A549 (cell line): ENCODE results near the gene MYRIP. TPM values are rescaled to one million over a fixed set of nuclear protein-coding genes. Genes with fewer than 3 reads are reported as not detected.
A peak's percentile ranks its signal among the peaks of the same experiment; 100 is the strongest.

ENCODE experiments used
- ATAC-seq, 2 experiments: fragments of 200-7000 bp in 1 of 2; fragments of >200 bp in 1 of 2; cut with Nextera tagmentation in 1 of 2; cut with Tn5 transposase in 1 of 2; 3 replicates each; pipeline versions ENCODE4 v1.8.0 to v1.9.1; 2018 to 2020; ENCODE audit warnings: mild to moderate bottlenecking in 1 of 2, moderate library complexity in 1 of 2
- CTCF ChIA-PET: fragments of 300-600 bp; sonication (Branson Sonifier 250); formaldehyde crosslinking; extraction: SDS; loops from one replicate; lab custom pipeline; 2021; ENCODE audit warnings: antibody characterized with exemption, inconsistent platforms; lab: Yijun Ruan, JAX
- POLR2A ChIA-PET: fragments of 350-600 bp; formaldehyde crosslinking; extraction: SDS; loops from one replicate; lab custom pipeline; 2021; ENCODE audit warnings: antibody characterized with exemption, inconsistent platforms; lab: Yijun Ruan, JAX
- DNase-seq, 2 experiments: peaks; one replicate each; pipeline versions ENCODE4 v3.0.0 to v3.0.0-alpha.2; 2011 to 2016; ENCODE audit warnings: low read depth in 1 of 2, low spot score in 1 of 2
- FAIRE-seq: peaks from 2 replicates; lab custom pipeline; 2011; peaks lifted over from hg19 to GRCh38; lab: Jason Lieb, UNC
- H3K27ac ChIP-seq, 2 experiments: fragments of >200 bp; sonication (Bioruptor Twin); formaldehyde crosslinking; 3 replicates each; pipeline ENCODE4 v1.5.1; 2016 to 2017
- H3K4me1 ChIP-seq: fragments of >200 bp; sonication (Bioruptor Twin); formaldehyde crosslinking; 3 replicates; pipeline ENCODE4 v1.6.1; 2016
- H3K4me2 ChIP-seq: fragments of >200 bp; sonication (Bioruptor Twin); formaldehyde crosslinking; 3 replicates; pipeline ENCODE4 v1.6.1; 2016
- H3K4me3 ChIP-seq: fragments of >200 bp; sonication (Bioruptor Twin); formaldehyde crosslinking; 3 replicates; pipeline ENCODE4 v1.5.1; 2016
- H3K9me3 ChIP-seq: fragments of >200 bp; sonication (Bioruptor Twin); formaldehyde crosslinking; 3 replicates; pipeline ENCODE4 v1.6.1; 2016
- CBX2 ChIP-seq: fragments of 200-600 bp; sonication (generic); IDR thresholded peaks from 2 replicates; pipeline ENCODE4 v1.6.1; 2016; ENCODE audit warnings: low read depth, mild to moderate bottlenecking, borderline replicate concordance
- CBX8 ChIP-seq: fragments of 200-600 bp; sonication (generic); IDR thresholded peaks from 2 replicates; pipeline ENCODE4 v1.6.1; 2016
- EHMT2 ChIP-seq: fragments of 200-600 bp; sonication (generic); IDR thresholded peaks from 2 replicates; pipeline ENCODE4 v1.6.1; 2016; ENCODE audit warnings: antibody characterized with exemption, low read depth, mild to moderate bottlenecking, moderate library complexity
- ESRRA ChIP-seq: fragments of 150-350 bp; IDR thresholded peaks from 2 replicates; pipeline ENCODE4 v1.6.1; 2014; ENCODE audit warnings: mild to moderate bottlenecking, low read length, borderline replicate concordance
- FOSB ChIP-seq: fragments of 250-450 bp; sonication (Bioruptor Pico); IDR thresholded peaks from 2 replicates; pipeline ENCODE4 v1.5.0; 2020; ENCODE audit warnings: mild to moderate bottlenecking, moderate library complexity
- FOXS1 ChIP-seq: fragments of 250-450 bp; sonication (Bioruptor Pico); IDR thresholded peaks from 2 replicates; pipeline ENCODE4 v1.5.0; 2020; ENCODE audit warnings: mild to moderate bottlenecking, moderate library complexity
- HEYL ChIP-seq: fragments of 250-450 bp; sonication (Bioruptor Pico); IDR thresholded peaks from 2 replicates; pipeline ENCODE4 v1.8.0; 2021; ENCODE audit warnings: mild to moderate bottlenecking, moderate library complexity
- HOXA7 ChIP-seq: fragments of 250-450 bp; sonication (Bioruptor Pico); IDR thresholded peaks from 2 replicates; pipeline ENCODE4 v1.5.0; 2020; ENCODE audit warnings: mild to moderate bottlenecking, moderate library complexity
- HOXB13 ChIP-seq: fragments of 250-450 bp; sonication (Bioruptor Pico); IDR thresholded peaks from 2 replicates; pipeline ENCODE4 v1.5.0; 2020; ENCODE audit warnings: low read depth, mild to moderate bottlenecking, moderate library complexity
- MAFK ChIP-seq: fragments of 450-650 bp; IDR thresholded peaks from 2 replicates; pipeline ENCODE4 v1.6.1; 2014; ENCODE audit not compliant: partially characterized antibody
- MAZ ChIP-seq: fragments of 150-350 bp; IDR thresholded peaks from 2 replicates; pipeline ENCODE4 v1.6.1; 2014; ENCODE audit warnings: antibody characterized with exemption, low read depth, low read length, borderline replicate concordance
- MYC ChIP-seq: IDR thresholded peaks from 2 replicates; pipeline ENCODE4 v1.6.1; 2012; ENCODE audit warnings: mild to moderate bottlenecking, inconsistent platforms, low read length, improper control_type of control experiment, borderline replicate concordance
- NPAS2 ChIP-seq: fragments of 250-450 bp; sonication (Bioruptor Pico); IDR thresholded peaks from 2 replicates; pipeline ENCODE4 v1.8.0; 2022; ENCODE audit warnings: mild to moderate bottlenecking, moderate library complexity, borderline replicate concordance
- NR3C1 ChIP-seq: fragments of >200 bp; sonication (Bioruptor Twin); formaldehyde crosslinking; IDR thresholded peaks from 3 replicates; pipeline ENCODE4 v1.6.1; 2017
- POLR2A ChIP-seq: IDR thresholded peaks from 2 replicates; pipeline ENCODE4 v1.6.1; 2012; ENCODE audit warnings: mild to moderate bottlenecking, low read length
- RCOR1 ChIP-seq: fragments of 150-350 bp; IDR thresholded peaks from 2 replicates; pipeline ENCODE4 v1.6.1; 2014; ENCODE audit warnings: antibody characterized with exemption, low read length, low read depth
- RFX5 ChIP-seq: fragments of 450-650 bp; IDR thresholded peaks from 2 replicates; pipeline ENCODE4 v1.7.1; 2014; ENCODE audit warnings: antibody characterized with exemption, mild to moderate bottlenecking, moderate library complexity
- RNF2 ChIP-seq: fragments of 200-600 bp; sonication (generic); IDR thresholded peaks from 2 replicates; pipeline ENCODE4 v1.6.1; 2016; ENCODE audit warnings: low read depth, mild to moderate bottlenecking, antibody characterized with exemption, moderate library complexity, borderline replicate concordance
- SMC3 ChIP-seq: fragments of >200 bp; sonication (Bioruptor Twin); formaldehyde crosslinking; IDR thresholded peaks from 3 replicates; pipeline ENCODE4 v1.6.1; 2018; ENCODE audit warnings: inconsistent platforms
- TFCP2L1 ChIP-seq: fragments of 250-450 bp; sonication (Bioruptor Pico); IDR thresholded peaks from 2 replicates; pipeline ENCODE4 v1.5.0; 2021; ENCODE audit warnings: mild to moderate bottlenecking
- ZC3H11A ChIP-seq: fragments of 450-650 bp; IDR thresholded peaks from 2 replicates; pipeline ENCODE4 v1.6.1; 2014; ENCODE audit warnings: antibody characterized with exemption, mild to moderate bottlenecking
- ZNF302 ChIP-seq: fragments of 250-450 bp; sonication (Bioruptor Pico); IDR thresholded peaks from 2 replicates; pipeline ENCODE4 v1.9.0; 2021; ENCODE audit warnings: inconsistent platforms, mild to moderate bottlenecking, moderate library complexity
- ZSCAN20 ChIP-seq: fragments of 250-450 bp; sonication (Bioruptor Pico); IDR thresholded peaks from 2 replicates; pipeline ENCODE4 v1.8.0; 2022; ENCODE audit warnings: mild to moderate bottlenecking, moderate library complexity
- WGBS: methylation state at CpG from one replicate; pipeline ENCODE4 v1.1.6; 2017; ENCODE audit errors: missing lambda C conversion rate; 5-methylcytosine and 5-hydroxymethylcytosine counted together
- polyA plus RNA-seq, 4 experiments: library from polyadenylated mRNA; depleted of rRNA in 3 of 4; stranded (reverse); fragments of >200 nt; fragmentation: RNase III in 1 of 4; extraction: RNeasy Plus Mini Kit Qiagen cat#74134 plus additional on column Dnase treatment in 1 of 4; gene quantifications; 2 replicates in 3 of 4; 3 replicates in 1 of 4; pipeline ENCODE4 v1.2.3, GENCODE V29; 2011 to 2017
- TF ChIP-seq, protein P1 (sequence below): fragments of >200 bp; sonication (Bioruptor Twin); formaldehyde crosslinking; IDR thresholded peaks from 3 replicates; pipeline ENCODE4 v1.5.1; 2016
- TF ChIP-seq, protein P2 (sequence below): fragments of 250-450 bp; sonication (Bioruptor Pico); IDR thresholded peaks from 2 replicates; pipeline ENCODE4 v1.5.0; 2020; ENCODE audit warnings: low read depth, mild to moderate bottlenecking, moderate library complexity
- TF ChIP-seq, protein P3 (sequence below): fragments of 450-650 bp; IDR thresholded peaks from 2 replicates; pipeline ENCODE4 v1.6.1; 2014; ENCODE audit warnings: antibody characterized with exemption

MYRIP gene
- polyA plus RNA-seq, 2 of the 4 experiments (the other 2 are of a cell fraction): not detected

DNA sequence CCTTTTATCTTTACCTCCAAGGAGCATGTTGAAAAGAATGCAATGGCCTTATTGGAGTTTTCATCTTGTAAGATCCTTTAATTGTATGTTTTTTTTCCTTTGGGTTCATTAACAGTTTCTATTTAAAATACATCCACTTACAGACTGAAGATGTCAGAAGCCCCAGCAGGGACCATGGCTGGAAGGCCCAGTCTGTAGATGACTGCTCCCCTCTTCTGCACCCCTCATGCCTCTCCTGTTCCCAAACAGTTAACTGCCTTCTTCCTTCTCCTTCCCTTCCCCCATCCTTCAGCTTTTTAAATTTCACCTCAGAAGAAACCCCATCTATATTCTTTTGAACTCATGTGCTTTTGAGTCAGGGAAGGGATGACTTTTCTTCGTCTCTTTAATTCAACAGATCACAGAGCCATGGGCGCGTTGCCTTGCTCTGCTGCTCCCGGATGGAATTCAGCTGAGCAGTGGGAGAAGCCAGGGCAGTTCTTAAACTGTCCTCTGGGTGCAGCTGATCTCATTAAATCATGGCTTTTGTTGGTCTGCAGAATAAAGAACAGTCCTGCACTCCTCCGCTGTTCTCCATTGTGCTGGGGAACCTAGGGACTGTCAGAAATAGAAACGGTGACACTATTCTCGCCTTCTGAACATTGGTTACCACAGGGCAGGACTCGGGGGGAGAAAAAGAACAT is 428.6 kb downstream of the MYRIP start:
- Histone ChIP-seq H3K4me3 (no peak overlapping the region), H3K4me2 (no peak overlapping the region), H3K9me3 (no peaks in the 10 kb centered on the region), H3K4me1 (no peaks in the 10 kb centered on the region), H3K27ac (no peak overlapping the region)
- DNase-seq (peak; percentile 5 to 8), ATAC-seq (peak; percentile 89 to 90), FAIRE-seq (no peak)
- WGBS: 18% methylated on average over 8 of the region's 8 CpGs
- TF ChIP-seq HEYL (CRISPR knock-in tag) (no peak), RCOR1 (no peak), MAFK (no peak), FOSB (CRISPR knock-in tag) (no peak), MYC (no peak), RNF2 (no peak), NPAS2 (CRISPR knock-in tag) (no peak), SMC3 (no peak), CBX2 (no peak), FOXS1 (CRISPR knock-in tag) (no peak), ZNF302 (no peak), MAZ (no peak), EHMT2 (no peak), ZSCAN20 (CRISPR knock-in tag) (no peak), RFX5 (no peak), ESRRA (no peak), HOXB13 (CRISPR knock-in tag) (no peak)
- TF ChIP-seq, protein P1, sequence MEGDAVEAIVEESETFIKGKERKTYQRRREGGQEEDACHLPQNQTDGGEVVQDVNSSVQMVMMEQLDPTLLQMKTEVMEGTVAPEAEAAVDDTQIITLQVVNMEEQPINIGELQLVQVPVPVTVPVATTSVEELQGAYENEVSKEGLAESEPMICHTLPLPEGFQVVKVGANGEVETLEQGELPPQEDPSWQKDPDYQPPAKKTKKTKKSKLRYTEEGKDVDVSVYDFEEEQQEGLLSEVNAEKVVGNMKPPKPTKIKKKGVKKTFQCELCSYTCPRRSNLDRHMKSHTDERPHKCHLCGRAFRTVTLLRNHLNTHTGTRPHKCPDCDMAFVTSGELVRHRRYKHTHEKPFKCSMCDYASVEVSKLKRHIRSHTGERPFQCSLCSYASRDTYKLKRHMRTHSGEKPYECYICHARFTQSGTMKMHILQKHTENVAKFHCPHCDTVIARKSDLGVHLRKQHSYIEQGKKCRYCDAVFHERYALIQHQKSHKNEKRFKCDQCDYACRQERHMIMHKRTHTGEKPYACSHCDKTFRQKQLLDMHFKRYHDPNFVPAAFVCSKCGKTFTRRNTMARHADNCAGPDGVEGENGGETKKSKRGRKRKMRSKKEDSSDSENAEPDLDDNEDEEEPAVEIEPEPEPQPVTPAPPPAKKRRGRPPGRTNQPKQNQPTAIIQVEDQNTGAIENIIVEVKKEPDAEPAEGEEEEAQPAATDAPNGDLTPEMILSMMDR: no peak
- TF ChIP-seq, protein P2, sequence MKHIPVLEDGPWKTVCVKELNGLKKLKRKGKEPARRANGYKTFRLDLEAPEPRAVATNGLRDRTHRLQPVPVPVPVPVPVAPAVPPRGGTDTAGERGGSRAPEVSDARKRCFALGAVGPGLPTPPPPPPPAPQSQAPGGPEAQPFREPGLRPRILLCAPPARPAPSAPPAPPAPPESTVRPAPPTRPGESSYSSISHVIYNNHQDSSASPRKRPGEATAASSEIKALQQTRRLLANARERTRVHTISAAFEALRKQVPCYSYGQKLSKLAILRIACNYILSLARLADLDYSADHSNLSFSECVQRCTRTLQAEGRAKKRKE (CRISPR knock-in tag): no peak
- TF ChIP-seq, protein P3, sequence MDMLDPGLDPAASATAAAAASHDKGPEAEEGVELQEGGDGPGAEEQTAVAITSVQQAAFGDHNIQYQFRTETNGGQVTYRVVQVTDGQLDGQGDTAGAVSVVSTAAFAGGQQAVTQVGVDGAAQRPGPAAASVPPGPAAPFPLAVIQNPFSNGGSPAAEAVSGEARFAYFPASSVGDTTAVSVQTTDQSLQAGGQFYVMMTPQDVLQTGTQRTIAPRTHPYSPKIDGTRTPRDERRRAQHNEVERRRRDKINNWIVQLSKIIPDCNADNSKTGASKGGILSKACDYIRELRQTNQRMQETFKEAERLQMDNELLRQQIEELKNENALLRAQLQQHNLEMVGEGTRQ: no peak
- CTCF ChIA-PET: interaction anchor here (1.8 kb wide), 1 partner anchor 14 kb away, joined by 3 read pairs; no protein-coding TSS in a partner anchor
- POLR2A ChIA-PET: no interaction called here

DNA sequence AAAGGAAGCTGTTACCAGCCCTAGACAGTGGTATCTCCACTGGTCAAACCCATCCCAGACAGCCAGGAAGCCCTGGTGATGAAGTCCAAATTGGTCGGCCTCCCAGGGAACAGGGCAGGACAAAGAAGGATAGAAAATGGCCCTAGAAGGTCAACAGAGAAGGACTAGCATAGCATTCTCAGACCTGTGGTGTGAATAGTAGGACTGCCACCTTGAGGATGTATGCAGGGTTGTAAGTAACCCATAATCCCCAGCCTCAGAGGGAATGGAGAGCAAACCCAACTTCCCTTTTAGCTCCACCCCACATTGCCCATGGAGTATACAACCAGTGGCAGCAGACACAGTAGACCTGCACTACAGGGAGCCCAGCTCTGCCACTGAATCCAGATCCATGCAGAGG is 431.5 kb downstream of the MYRIP start:
- Histone ChIP-seq H3K4me3 (no peak overlapping the region), H3K4me1 (no peaks in the 10 kb centered on the region), H3K27ac (no peak overlapping the region), H3K4me2 (no peak overlapping the region), H3K9me3 (no peaks in the 10 kb centered on the region)
- ChIA-PET CTCF (no interaction called here), POLR2A (no interaction called here)
- no peak for FAIRE-seq
- 63% methylated on average over 1 of the region's 1 CpG for WGBS
- ATAC-seq: peak in 1 of 2 experiments; percentile 51; a peak in 3 of 6 replicates
- TF ChIP-seq CBX2 (no peak), EHMT2 (no peak), ZC3H11A (no peak), CBX8 (no peak), ZNF302 (no peak), NR3C1 (no peak), POLR2A (no peak), MYC (no peak), TFCP2L1 (CRISPR knock-in tag) (no peak), HOXA7 (CRISPR knock-in tag) (no peak)
- TF ChIP-seq, all 56 proteins: peak for 0
- DNase-seq: no peak
